HG03175 (cell line): ENCODE results near the gene CEACAM8.
"Not testable (repeated sequence)": the region's sequence is repeated elsewhere in the genome, so short reads cannot be mapped to it uniquely, and the experiment has no call there.

ENCODE experiments used
- ATAC-seq: cut with Tn5 transposase; IDR thresholded peaks from one replicate; pipeline ENCODE4 v1.9.1; 2021; ENCODE audit warnings: mild to moderate bottlenecking, moderate library complexity; ENCODE audit not compliant: unreplicated experiment

The CEACAM8 gene

DNA sequence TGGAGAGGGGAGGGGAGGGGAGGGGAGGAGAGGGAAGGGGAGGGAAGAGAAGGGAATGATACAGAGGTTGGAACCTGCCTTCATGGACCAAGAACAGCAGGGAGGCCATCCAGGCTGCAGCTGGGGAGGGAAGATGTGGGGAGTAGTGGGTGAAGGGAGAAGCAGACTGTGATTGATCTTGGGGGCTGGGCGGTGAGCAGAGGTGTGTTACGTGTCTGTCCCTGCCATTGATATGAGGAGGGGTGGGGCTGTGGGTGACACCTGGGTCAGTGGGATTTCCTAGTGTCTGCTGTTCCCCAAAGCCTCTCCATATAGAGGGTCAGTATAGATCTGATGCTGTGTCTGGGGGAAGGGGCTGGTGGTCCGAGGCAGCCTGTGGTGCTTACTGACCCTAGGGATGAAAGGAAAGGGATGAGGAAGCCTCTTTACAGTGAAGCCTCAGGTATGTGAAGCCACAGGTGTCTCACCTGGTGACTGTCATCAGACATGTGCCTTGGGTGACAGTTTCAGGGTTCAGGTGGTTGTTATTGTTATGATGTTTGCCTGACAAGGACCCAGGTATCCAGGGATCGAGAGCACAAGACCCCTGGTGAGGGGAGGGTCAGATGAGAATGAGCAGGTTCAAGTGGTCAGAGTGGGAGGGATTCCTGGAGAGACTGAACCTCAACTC lies 47.8 kb downstream of the CEACAM8 start:
- ATAC-seq: no peak

DNA sequence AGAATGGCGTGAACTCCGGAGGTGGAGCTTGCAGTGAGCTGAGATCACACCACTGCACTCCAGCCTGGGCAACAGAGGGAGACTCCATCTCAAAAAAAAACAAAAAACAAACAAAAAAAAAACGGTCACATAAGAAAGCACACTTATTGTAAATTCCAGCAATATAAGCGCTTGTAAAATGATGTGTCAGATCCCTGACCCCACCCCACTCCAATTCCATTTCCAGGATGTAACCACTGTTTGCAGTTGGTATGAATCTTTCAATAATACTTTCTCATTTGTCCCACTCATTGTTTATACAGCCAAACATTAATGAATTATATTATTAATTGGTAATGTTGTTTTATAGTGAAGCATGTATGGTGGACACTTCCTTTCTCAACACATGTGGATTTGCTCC lies 50.6 kb downstream of the CEACAM8 start:
- no peak for ATAC-seq

DNA sequence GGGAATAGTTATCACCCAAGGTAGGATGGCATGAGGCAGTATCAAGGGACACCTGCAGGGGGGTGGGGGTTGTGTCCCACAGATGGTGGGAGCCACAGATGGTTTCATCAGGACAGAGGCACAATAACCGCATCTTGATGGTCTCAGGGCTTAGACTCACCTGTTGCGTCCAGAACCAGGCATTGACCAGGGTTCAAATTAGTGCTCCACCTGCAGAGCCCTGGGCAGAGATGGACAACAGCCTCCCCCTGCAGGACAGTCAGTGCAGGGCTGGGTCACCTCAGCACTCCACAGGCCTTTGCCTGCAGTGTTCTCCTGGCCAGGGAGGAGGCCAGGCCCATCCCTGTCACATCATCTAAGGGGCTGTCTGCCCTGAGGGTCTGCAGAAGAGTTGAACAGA lies 51.9 kb downstream of the CEACAM8 start:
- ATAC-seq: no peak

DNA sequence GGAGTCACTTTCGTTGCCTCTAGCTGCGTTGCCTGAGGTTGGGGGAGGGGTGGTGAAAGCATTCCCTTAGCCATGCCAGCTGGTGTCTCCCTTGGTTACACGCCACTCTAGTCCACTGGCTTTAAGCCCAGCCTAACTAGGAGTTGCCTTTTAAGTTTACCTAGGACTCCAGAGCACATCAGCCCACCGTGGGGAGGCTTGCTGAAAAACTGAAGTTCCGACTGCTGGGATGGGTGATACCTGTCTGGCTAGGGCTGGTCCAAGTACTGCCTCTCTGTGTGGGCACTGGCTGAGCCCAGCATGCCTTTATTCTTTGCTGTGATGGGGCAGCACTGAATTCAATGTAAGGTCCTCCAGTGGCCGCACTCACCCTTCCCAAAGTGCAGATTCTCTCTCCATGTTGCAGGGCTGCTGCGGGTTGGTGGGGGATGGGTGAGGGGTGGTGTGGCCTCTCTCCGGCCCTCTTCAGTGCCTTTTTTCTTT lies 54.6 kb downstream of the CEACAM8 start:
- ATAC-seq: no peak

DNA sequence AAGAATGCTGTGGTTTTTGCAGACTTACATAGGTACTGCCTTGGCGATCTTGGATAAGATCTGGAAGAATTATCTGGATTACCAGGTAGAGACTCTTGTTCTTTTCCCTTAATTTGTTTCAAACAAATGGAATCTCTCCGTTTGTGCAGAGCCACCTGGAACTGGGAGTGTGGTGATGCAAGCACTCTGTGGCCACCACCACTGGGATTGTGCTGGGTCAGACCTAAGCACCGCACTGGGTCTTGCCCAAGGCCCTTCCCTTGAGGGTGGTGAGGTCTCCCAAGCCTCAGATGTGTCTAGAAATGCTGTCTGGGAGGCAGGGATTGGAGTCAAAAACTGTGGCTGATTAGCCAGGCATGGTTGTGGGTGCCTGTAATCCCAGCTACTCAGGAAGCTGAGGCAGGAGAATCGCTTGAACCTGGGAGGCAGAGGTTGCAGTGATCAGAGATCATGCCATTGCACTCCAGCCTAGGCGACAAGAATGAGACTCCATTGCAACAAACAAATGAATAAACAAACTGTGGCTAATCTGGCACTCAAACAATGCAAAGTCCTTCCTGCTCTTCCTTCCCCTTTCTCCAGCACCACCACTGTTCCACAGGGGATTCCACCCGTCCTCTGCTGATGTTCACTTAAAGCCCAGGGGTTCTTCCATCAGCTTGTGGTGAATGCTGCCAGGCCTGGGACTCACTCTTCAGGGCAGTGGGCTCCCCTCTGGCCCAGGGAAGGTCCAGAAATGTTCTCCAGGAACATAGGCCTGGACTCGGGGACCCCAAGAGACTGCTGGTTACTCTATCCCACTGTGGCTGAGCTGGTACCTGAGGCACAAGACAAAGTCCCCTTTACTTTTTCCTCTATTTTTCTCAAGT lies 55.6 kb downstream of the CEACAM8 start:
- no peak for ATAC-seq

DNA sequence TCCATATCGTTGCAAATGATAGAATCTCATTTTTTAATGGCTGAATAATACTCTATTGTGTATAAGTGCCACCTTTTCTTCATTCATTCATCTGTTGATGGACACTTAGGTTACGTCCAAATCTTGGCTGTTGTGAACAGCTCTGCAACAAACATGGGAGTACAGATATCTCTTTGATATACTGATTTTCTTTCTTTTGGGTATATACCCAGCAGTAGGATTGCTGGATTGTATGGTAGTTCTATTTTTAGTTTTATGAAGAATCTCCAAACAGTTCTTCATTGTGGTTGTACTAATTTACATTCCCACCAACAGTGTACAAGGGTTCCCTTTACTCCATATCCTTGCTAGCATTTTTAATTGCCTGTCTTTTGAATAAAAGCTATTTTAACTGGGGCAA lies 59.4 kb downstream of the CEACAM8 start:
- ATAC-seq: not testable (repeated sequence)

DNA sequence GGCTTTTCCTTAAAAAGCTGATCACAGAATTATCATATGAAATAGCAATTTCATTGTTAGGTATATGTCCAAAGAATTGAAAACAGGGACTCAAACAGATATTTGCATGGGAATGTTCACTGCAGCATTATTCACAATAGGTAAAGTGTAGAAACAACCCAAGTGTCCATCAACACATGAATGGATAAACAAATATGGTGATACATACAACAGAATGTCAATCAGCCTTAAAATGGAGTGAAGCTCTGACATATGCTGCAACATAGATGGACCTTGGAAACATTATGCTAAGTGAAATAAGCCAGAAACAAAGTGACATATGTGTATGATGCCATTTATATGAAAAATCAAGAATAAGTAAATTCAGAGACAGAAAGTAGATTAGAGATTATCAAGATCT lies 60.3 kb downstream of the CEACAM8 start:
- ATAC-seq: no peak

DNA sequence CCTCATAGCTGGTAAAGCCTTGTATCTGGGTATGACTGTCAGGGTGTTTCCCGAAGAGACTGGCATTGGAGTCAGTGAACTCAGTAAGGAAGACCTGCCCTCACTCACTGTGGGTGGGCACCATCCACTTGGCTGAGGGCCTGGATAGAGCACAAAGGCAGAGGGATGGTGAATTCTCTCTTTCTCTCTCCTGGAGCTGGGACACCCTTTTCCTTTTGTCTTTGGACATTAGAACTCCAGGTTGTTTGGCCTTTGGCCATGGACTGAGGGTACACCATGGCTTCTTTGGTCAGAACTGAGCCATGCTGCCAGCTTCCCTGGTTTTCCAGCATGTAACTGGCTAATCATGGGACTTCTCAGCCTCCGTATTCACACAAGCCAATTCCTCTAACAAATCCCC lies 61.8 kb downstream of the CEACAM8 start:
- ATAC-seq: no peak

DNA sequence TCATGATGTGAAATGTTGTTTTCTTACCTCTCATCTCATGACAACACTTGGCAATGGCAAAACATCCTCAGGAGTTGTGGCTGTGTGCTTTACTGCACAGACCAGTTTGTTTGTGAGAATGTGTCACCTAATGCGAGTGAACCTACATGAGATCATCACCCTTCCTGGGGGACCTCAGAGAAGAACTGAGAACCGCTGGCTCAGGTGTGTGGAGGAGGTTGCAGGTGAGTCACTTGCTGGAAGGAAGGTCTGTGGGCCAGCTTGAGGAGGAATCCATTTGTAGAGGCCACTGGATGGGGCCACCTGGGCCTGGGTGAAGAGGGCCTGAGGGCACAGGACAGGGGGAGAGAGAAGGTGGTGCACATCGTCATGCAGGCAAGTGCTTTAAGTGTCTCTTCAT lies 63.4 kb downstream of the CEACAM8 start:
- no peak for ATAC-seq
